Measurements from ENCODE around the gene AGAP1. TPM values are rescaled to one million over a fixed set of nuclear protein-coding genes. Genes with fewer than 3 reads are reported as not detected.

Gene AGAP1
- total RNA-seq, 1 donor from 2014 or later = 39.0 TPM

DNA sequence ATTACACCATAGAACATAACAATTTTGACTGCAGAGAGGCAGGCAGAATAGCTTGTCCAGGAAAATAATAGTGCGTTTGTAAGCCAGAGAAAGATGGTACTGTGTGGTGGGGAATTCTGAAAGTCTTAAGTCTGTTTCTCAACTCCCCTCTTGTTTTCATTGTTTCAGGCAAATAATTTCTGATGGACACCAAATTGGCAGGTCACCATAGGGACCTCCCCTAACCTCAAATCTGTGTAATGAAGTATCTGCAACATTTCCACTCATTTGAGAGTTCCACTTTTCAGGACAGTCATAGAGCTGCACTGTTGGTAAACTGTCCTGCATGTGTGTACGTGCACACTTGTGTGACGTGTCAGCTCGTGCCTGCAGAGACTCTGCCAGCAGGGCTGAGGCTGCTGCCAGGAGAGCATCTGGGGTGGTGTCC lies 195.6 kb downstream of the AGAP1 start:
- TF ChIP-seq CTCF (IDR thresholded peaks at IDR 0.05) = no peak
- no peak overlapping the region for H3K4me3 Mint-ChIP-seq (ENCODE audit: unreplicated experiment)
- no peaks in the 10 kb centered on the region for H3K27me3 Mint-ChIP-seq (ENCODE audit: low read depth)
- H3K27ac Mint-ChIP-seq (ENCODE audit: unreplicated experiment) = no peak overlapping the region
- DNase-seq (ENCODE audit: low spot score) = no peak
- H3K4me1 Mint-ChIP-seq (ENCODE audit: low read depth) = peaks cover 12% of the 10 kb centered on the region
- H3K9me3 Mint-ChIP-seq (ENCODE audit: low read depth) = no peaks in the 10 kb centered on the region
- H3K36me3 Mint-ChIP-seq (ENCODE audit: low read depth) = no peaks in the 10 kb centered on the region

DNA sequence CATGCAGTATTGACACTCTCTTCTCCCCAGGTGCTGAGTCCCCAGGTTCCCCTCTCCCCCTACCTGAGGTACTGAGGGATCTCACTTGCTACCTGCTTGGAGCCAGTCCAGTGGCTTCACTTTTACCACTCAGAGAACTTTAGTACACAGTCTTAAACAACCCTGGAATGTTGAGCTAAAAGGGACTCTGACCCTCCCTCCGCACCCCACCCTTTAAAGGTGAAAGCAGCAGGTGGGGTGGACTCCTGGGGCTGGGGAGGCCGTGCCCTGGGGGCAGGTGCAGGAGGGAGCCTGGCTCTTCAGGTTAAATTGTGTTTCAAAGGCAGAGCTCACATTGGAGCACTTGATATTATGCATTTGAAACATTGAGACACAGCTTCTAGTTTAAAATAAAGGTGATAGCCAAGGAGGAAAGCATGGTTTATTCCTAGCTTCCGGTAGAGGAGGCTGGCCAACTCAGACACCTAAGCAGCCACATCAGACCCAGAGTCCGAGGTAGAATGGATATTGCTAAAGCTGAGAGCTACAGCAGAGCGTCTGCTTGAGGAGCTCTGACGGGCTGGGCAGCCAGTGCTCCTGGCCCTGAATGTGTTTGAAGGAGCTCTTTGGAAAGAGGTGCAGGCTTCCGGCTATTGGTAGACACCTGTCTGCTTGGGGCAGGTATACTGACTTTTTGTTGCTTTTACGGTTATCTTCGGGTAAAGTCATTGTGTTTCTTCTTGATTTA lies 196.4 kb downstream of the AGAP1 start:
- H3K27me3 Mint-ChIP-seq (ENCODE audit: low read depth) = no peaks in the 10 kb centered on the region
- H3K4me3 Mint-ChIP-seq (ENCODE audit: unreplicated experiment) = no peak overlapping the region
- no peak for DNase-seq (ENCODE audit: low spot score)
- H3K4me1 Mint-ChIP-seq (ENCODE audit: low read depth) = peaks cover 9% of the 10 kb centered on the region
- no peak for TF ChIP-seq CTCF (IDR thresholded peaks at IDR 0.05)
- H3K36me3 Mint-ChIP-seq (ENCODE audit: low read depth) = no peaks in the 10 kb centered on the region
- no peaks in the 10 kb centered on the region for H3K9me3 Mint-ChIP-seq (ENCODE audit: low read depth)
- no peak overlapping the region for H3K27ac Mint-ChIP-seq (ENCODE audit: unreplicated experiment)

GRCh38 chr2:235690809-235691450 lies 197.1 kb downstream of the AGAP1 start:
- DNase-seq (ENCODE audit: low spot score) = no peak
- no peak overlapping the region for H3K4me3 Mint-ChIP-seq (ENCODE audit: unreplicated experiment)
- H3K27ac Mint-ChIP-seq (ENCODE audit: unreplicated experiment) = no peak overlapping the region
- H3K9me3 Mint-ChIP-seq (ENCODE audit: low read depth) = no peaks in the 10 kb centered on the region
- H3K36me3 Mint-ChIP-seq (ENCODE audit: low read depth) = no peaks in the 10 kb centered on the region
- H3K4me1 Mint-ChIP-seq (ENCODE audit: low read depth) = peaks cover 9% of the 10 kb centered on the region
- H3K27me3 Mint-ChIP-seq (ENCODE audit: low read depth) = no peaks in the 10 kb centered on the region
- TF ChIP-seq CTCF (IDR thresholded peaks at IDR 0.05) = no peak

DNA sequence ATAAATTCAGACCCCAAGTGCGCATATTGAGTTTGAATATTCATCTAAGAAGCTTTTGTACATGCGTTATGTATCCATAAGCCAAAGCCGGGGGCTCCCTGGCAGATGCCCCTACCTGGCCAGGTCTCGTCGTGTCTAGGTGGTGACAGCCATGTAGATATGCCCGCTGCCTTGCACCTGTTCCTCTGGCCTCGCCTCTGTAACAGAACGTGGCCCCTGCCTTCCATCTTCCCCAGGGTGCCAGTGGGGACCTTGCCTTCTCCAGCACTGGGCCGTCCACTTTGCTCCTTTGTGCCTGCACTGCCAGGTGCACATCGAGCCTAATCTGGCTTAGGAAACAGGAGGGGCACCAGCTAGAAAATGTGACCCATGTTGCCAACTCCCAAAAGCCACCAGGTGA lies 198.2 kb downstream of the AGAP1 start:
- DNase-seq (ENCODE audit: low spot score) = no peak
- H3K27ac Mint-ChIP-seq (ENCODE audit: unreplicated experiment) = no peak overlapping the region
- TF ChIP-seq CTCF (IDR thresholded peaks at IDR 0.05) = no peak
- no peaks in the 10 kb centered on the region for H3K36me3 Mint-ChIP-seq (ENCODE audit: low read depth)
- no peak overlapping the region for H3K4me3 Mint-ChIP-seq (ENCODE audit: unreplicated experiment)
- peaks cover 9% of the 10 kb centered on the region for H3K4me1 Mint-ChIP-seq (ENCODE audit: low read depth)
- H3K9me3 Mint-ChIP-seq (ENCODE audit: low read depth) = no peaks in the 10 kb centered on the region
- no peaks in the 10 kb centered on the region for H3K27me3 Mint-ChIP-seq (ENCODE audit: low read depth)

GRCh38 chr2:235692671-235693171 lies 198.9 kb downstream of the AGAP1 start:
- H3K4me1 Mint-ChIP-seq (ENCODE audit: low read depth) = peaks cover 10% of the 10 kb centered on the region
- no peaks in the 10 kb centered on the region for H3K36me3 Mint-ChIP-seq (ENCODE audit: low read depth)
- no peak overlapping the region for H3K4me3 Mint-ChIP-seq (ENCODE audit: unreplicated experiment)
- H3K27ac Mint-ChIP-seq (ENCODE audit: unreplicated experiment) = no peak overlapping the region
- H3K9me3 Mint-ChIP-seq (ENCODE audit: low read depth) = no peaks in the 10 kb centered on the region
- H3K27me3 Mint-ChIP-seq (ENCODE audit: low read depth) = no peaks in the 10 kb centered on the region
- no peak for TF ChIP-seq CTCF (IDR thresholded peaks at IDR 0.05)
- DNase-seq (ENCODE audit: low spot score) = no peak
